ENCODE results near the gene CFAP20DC. TPM values are rescaled to one million over a fixed set of nuclear protein-coding genes. Genes with fewer than 3 reads are reported as not detected.

CFAP20DC gene
- total and polyA plus RNA-seq, 2 of the 8 experiments (the other 6 are each of a cell fraction or from before 2014, with no cell fraction given) = 2.2 to 2.8 TPM

- no peak for TF ChIP-seq YY1 (IDR thresholded peaks at IDR 0.05; ENCODE audit: low read depth, low read length)
Observed at GRCh38 chr3:58801541-58801940, 248.3 kb downstream of the CFAP20DC start (continued).

Data from H1 (cell line).